Large intestine (tissue), 3 donors: Measurements from ENCODE around the gene SMAD3. TPM values are rescaled to one million over a fixed set of nuclear protein-coding genes. Genes with fewer than 3 reads are reported as not detected.

ENCODE experiments used
- DNase-seq, 2 donors: peaks; one replicate each; pipeline versions ENCODE4 v3.0.0 to v3.0.0-alpha.2; 2013
- H3K27ac ChIP-seq: one replicate; pipeline ENCODE4 v1.5.1; 2013; ENCODE audit warnings: low read length
- H3K27me3 ChIP-seq: 2 replicates; pipeline ENCODE4 v1.6.1; 2013; ENCODE audit warnings: low read length; ENCODE audit not compliant: control insufficient read depth, insufficient read depth
- H3K36me3 ChIP-seq: 2 replicates; pipeline ENCODE4 v1.6.1; 2013; ENCODE audit warnings: low read length; ENCODE audit not compliant: control insufficient read depth, insufficient read depth
- H3K4me1 ChIP-seq: one replicate; pipeline ENCODE4 v1.6.1; 2013; ENCODE audit warnings: low read length; ENCODE audit not compliant: control insufficient read depth, insufficient read depth
- H3K4me3 ChIP-seq: one replicate; pipeline ENCODE4 v1.5.1; 2013; ENCODE audit warnings: low read length
- H3K9me3 ChIP-seq: one replicate; pipeline ENCODE4 v1.6.1; 2013; ENCODE audit warnings: mild to moderate bottlenecking, low read depth, low read length, moderate library complexity; ENCODE audit not compliant: control insufficient read depth
- WGBS: methylation state at CpG from one replicate; pipeline ENCODE4 v1.1.5; 2013; ENCODE audit warnings: low lambda C conversion rate; ENCODE audit not compliant: insufficient coverage; 5-methylcytosine and 5-hydroxymethylcytosine counted together
- polyA plus RNA-seq: library from polyadenylated mRNA; unstranded; fragments of 120-200 nt; gene quantifications from one replicate; pipeline ENCODE4 v1.2.1, GENCODE V29; 2013

Gene SMAD3
- polyA plus RNA-seq, 1 donor, result 29.4 TPM

DNA sequence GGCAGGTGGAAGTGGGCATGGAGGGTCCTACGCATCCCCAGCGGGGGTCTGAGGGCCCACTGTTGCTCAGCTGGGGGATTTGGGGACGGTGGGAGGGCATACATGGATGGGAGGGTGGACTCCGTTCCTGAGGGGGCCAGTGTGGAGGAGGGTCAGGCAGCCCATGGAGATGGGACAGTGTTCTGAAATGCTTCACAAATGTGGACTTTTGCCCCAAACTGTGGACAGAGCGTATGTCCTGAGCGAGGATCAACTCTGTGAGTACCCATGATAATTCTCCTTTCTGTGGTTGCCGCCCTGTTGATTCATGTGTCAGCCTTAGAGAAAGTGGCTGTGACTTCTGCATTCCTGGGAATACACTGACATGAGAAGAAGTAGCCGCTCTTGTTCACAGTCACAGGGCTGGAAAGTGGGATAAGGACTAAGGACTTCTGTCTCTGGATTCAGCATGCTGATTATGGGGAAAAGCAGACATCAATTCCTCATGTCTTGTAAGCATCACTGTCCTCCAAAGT, 33.4 kb downstream of the SMAD3 start:
- Histone ChIP-seq H3K27ac (peak overlapping the region; percentile 38), H3K9me3 (no peaks in the 10 kb centered on the region), H3K4me3 (no peak overlapping the region), H3K27me3 (no peaks in the 10 kb centered on the region), H3K4me1 (peaks cover 14% of the 10 kb centered on the region), H3K36me3 (peaks cover 16% of the 10 kb centered on the region)
- peak in 1 of 2 donors; percentile 62 for DNase-seq
- WGBS, result no CpG with 5 or more reads among the region's 8 CpGs

DNA sequence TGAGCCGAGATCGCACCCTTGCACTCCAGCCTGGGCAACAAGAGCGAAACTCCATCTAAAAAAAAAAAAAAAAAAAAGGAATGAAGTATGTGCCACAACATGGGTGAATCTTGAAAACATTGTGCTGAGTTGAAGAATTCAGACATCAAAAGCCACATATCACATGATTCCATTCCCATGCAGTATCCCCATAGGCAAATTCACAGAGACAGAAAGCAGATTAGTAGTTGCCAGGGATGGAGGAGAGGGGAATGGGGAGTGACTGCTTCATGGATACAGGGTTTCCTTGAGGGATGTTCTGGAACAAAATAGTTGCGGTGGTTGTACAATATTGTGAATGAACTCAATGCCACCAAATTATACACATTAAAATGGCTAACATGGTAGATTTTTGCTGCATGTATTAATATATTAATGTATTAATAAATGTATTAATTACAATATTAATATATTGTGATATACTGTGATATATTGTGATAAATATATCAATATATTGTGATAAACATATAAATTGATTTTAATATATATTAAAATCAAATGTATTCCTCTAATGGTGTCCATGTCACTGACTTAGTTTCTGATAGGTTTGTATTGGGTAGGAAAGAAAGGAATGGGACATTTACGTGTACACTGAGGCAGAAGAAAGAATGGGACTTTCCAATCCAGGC, 34.9 kb downstream of the SMAD3 start:
- H3K27me3 ChIP-seq, result no peaks in the 10 kb centered on the region
- WGBS, result no CpG with 5 or more reads among the region's 5 CpGs
- H3K4me1 ChIP-seq, result peaks cover 19% of the 10 kb centered on the region
- no peaks in the 10 kb centered on the region for H3K9me3 ChIP-seq
- H3K36me3 ChIP-seq, result peaks cover 2% of the 10 kb centered on the region
- H3K4me3 ChIP-seq, result no peak overlapping the region
- no peak overlapping the region for H3K27ac ChIP-seq
- DNase-seq, result no peak

DNA sequence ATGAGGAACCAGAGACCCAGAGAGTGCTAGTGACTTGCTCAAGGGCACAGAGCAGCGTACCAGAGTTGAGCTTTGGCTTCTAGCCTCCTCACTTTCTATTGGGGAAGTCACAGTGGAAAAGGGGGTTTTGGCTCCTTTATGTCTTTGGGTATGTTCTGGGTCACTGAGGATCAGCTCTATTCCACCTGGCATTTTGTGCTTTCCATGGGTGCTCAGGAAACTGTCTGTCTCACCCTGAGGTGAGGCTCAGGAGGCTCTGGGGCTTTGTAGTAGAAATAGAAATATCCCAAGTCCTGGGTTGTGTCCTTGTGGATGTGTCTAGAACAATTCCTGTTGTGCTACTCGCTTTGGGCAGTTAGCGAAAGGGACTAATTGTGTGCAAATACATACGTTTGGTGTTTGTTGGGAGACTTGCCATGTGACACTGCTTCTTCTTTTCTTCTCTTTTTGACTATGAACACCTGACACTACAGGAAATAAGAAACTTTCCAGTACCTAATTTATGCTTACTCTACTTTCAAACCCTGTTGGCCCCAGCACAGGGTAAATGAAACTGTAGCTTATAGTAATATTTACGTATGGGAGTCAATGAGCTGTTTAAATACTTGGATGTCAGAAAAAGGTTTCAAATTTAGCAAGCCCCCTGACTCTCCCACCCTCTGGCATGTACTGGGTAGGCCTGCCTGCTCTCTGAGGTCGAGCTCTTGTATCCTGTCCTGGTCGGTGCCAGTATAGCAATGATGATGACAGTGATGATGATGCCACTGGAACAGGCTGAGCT, 35.6 kb downstream of the SMAD3 start:
- no peak overlapping the region for H3K27ac ChIP-seq
- H3K4me1 ChIP-seq, result peaks cover 25% of the 10 kb centered on the region
- no peaks in the 10 kb centered on the region for H3K36me3 ChIP-seq
- H3K4me3 ChIP-seq, result no peak overlapping the region
- H3K27me3 ChIP-seq, result no peaks in the 10 kb centered on the region
- no peaks in the 10 kb centered on the region for H3K9me3 ChIP-seq
- DNase-seq, result no peak
- no CpG with 5 or more reads among the region's 7 CpGs for WGBS

- WGBS, result no CpG with 5 or more reads among the region's 8 CpGs
- H3K27ac ChIP-seq, result no peak overlapping the region
Observed at GRCh38 chr15:67101911-67102598, 36.7 kb downstream of the SMAD3 start.

GRCh38 chr15:67102599-67102929, 37.2 kb downstream of the SMAD3 start:
- DNase-seq, result no peak

More at GRCh38 chr15:67101911-67102598, 36.7 kb downstream of the SMAD3 start:
- H3K27me3 ChIP-seq, result no peaks in the 10 kb centered on the region
- H3K4me3 ChIP-seq, result no peak overlapping the region
- no peaks in the 10 kb centered on the region for H3K36me3 ChIP-seq
- no peaks in the 10 kb centered on the region for H3K9me3 ChIP-seq
- no peak for DNase-seq
- peaks cover 31% of the 10 kb centered on the region for H3K4me1 ChIP-seq

DNA sequence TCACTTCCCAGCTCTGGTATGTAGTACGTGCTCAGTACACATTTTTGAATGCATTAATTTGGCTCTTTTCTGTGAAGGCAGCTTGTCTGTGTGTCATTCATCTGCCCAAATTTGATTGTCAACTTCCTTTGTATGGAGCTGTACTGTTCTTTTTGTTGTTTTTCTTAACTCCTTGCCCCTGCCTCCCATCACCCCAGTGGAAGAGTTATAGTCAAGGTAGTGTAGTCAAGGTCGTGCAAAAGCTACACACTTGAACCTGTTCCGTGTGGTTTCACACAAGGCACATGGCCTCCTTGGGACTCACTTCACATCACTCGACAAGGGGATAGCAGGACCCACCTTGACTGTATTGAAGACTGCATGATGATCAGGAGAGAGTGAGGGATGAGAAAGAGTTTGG, 37.6 kb downstream of the SMAD3 start:
- DNase-seq, result no peak
- Histone ChIP-seq H3K9me3 (no peaks in the 10 kb centered on the region), H3K4me3 (no peak overlapping the region), H3K36me3 (no peaks in the 10 kb centered on the region), H3K27ac (no peak overlapping the region), H3K27me3 (no peaks in the 10 kb centered on the region), H3K4me1 (peaks cover 34% of the 10 kb centered on the region)
- no CpG with 5 or more reads among the region's 4 CpGs for WGBS

More at GRCh38 chr15:67102599-67102929, 37.2 kb downstream of the SMAD3 start:
- WGBS, result 83% methylated on average over 1 of the region's 4 CpGs
- H3K27ac ChIP-seq, result no peak overlapping the region
- no peaks in the 10 kb centered on the region for H3K36me3 ChIP-seq
- no peaks in the 10 kb centered on the region for H3K9me3 ChIP-seq
- no peak overlapping the region for H3K4me3 ChIP-seq
- H3K27me3 ChIP-seq, result no peaks in the 10 kb centered on the region
- peaks cover 34% of the 10 kb centered on the region for H3K4me1 ChIP-seq

GRCh38 chr15:67103432-67103831, 38.0 kb downstream of the SMAD3 start:
- H3K27me3 ChIP-seq, result no peaks in the 10 kb centered on the region
- H3K36me3 ChIP-seq, result no peaks in the 10 kb centered on the region
- H3K9me3 ChIP-seq, result no peaks in the 10 kb centered on the region
- no peak overlapping the region for H3K27ac ChIP-seq
- no peak overlapping the region for H3K4me3 ChIP-seq
- H3K4me1 ChIP-seq, result peaks cover 31% of the 10 kb centered on the region
- 83% methylated on average over 3 of the region's 6 CpGs for WGBS
- no peak for DNase-seq

GRCh38 chr15:67103869-67104268, 38.5 kb downstream of the SMAD3 start:
- no peak overlapping the region for H3K27ac ChIP-seq
- peaks cover 27% of the 10 kb centered on the region for H3K4me1 ChIP-seq
- whole genome bisulfite sequencing, result 100% methylated on average over 1 of the region's 11 CpGs
- H3K4me3 ChIP-seq, result no peak overlapping the region
- no peaks in the 10 kb centered on the region for H3K36me3 ChIP-seq
- no peaks in the 10 kb centered on the region for H3K9me3 ChIP-seq
- DNase-seq, result no peak
- H3K27me3 ChIP-seq, result no peaks in the 10 kb centered on the region

DNA sequence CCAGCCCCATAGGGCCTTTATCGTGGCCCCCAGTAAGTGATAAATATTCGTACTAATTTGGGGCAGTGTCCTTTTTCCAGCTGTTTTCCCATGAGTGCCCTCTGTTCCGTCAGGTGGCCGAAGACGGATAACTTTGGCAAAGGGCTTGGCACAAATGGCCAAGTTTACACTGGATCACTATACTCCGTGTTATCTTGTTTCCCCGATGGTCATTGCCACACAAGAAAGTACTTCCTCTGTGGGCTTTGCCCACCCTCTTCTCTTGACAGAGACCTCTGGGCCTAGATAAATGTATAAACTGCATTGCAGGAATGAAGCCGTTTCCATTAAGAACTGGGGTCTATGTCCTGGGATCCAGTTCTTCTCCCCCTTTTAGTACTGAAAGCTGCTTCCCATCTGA, 39.1 kb downstream of the SMAD3 start:
- WGBS, result no CpG with 5 or more reads among the region's 8 CpGs
- Histone ChIP-seq H3K27me3 (no peaks in the 10 kb centered on the region), H3K4me3 (no peak overlapping the region), H3K9me3 (no peaks in the 10 kb centered on the region), H3K4me1 (peaks cover 27% of the 10 kb centered on the region), H3K27ac (no peak overlapping the region), H3K36me3 (no peaks in the 10 kb centered on the region)
- DNase-seq, result no peak
